Stomach smooth muscle (tissue), 2 donors: ENCODE measurements around the gene COL4A6.

Source experiments
- H3K27ac ChIP-seq: one replicate; pipeline ENCODE4 v1.7.0; 2013; ENCODE audit warnings: mild to moderate bottlenecking, low read length, inconsistent platforms
- H3K27me3 ChIP-seq, 2 donors: one replicate each; pipeline ENCODE4 v1.7.0; 2013; ENCODE audit warnings: low read length in 2 of 2; ENCODE audit not compliant: insufficient read depth in 2 of 2, control insufficient read depth in 1 of 2
- H3K36me3 ChIP-seq, 2 donors: one replicate each; pipeline ENCODE4 v1.7.0; 2013; ENCODE audit warnings: low read length in 2 of 2; ENCODE audit not compliant: control insufficient read depth in 2 of 2, insufficient read depth in 2 of 2
- H3K4me1 ChIP-seq: one replicate; pipeline ENCODE4 v1.7.0; 2013; ENCODE audit warnings: low read length; ENCODE audit not compliant: control insufficient read depth, insufficient read depth
- H3K4me3 ChIP-seq, 2 donors: one replicate each; pipeline ENCODE4 v1.7.0; 2013; ENCODE audit warnings: low read length in 2 of 2
- H3K9ac ChIP-seq, 2 donors: one replicate each; pipeline ENCODE4 v1.7.0; 2013; ENCODE audit warnings: low read length in 2 of 2, mild to moderate bottlenecking in 1 of 2
- H3K9me3 ChIP-seq, 2 donors: one replicate each; pipeline ENCODE4 v1.7.0; 2013; ENCODE audit warnings: low read length in 2 of 2; ENCODE audit not compliant: control insufficient read depth in 2 of 2
- donor health status: healthy.
- donor health status: Pancreatic carcinoma.

COL4A6 gene

DNA sequence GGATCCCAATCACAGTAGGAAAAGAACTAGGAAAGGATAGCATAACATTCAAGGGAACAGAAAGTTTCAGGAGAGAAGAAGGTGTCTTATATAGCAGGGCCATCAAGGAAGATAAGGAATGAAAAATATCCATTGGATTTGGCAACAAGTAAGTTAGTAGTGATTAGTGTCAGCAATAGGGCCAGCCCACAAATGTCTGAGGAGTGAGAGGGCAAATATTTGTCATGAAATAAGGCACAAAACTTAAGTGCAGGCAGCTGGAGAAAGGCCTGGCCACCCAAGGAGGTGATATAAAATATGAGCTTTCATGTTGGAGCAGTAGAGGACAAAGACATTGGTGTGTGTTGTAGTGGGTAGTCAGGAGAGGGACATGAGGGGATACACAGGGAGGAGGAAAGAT lies 132.1 kb downstream of the COL4A6 start:
- Histone ChIP-seq H3K9me3 (no peaks in the 10 kb centered on the region), H3K36me3 (no peaks in the 10 kb centered on the region)

DNA sequence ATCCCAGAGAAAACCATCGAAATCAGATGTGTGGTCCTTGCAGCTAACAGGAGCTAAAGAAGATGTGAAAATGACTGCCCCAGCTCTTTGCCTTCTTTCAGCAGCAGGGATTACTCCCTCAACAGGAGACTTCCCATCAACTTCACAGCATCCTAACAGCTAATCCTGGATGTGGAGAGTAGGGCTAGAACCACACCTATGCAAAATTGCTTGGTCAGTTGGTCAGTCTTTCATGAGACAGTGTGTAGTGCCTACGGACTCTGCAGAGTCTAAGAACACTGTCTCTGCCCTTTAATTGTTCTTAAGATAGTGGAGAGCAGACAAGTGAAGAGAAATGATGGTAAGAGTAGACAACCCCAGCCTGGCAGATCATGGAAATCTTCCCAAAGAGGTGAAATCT lies 133.5 kb downstream of the COL4A6 start:
- Histone ChIP-seq H3K9me3 (no peaks in the 10 kb centered on the region), H3K27ac (no peak overlapping the region), H3K4me3 (no peak overlapping the region), H3K36me3 (no peaks in the 10 kb centered on the region), H3K9ac (no peak overlapping the region), H3K27me3 (peaks cover 0 to 7% of the 10 kb centered on the region in 2 donors), H3K4me1 (peaks cover 13% of the 10 kb centered on the region)

More for the DNA sequence above, 132.1 kb downstream of the COL4A6 start:
- Histone ChIP-seq H3K9ac (no peak overlapping the region), H3K4me1 (peaks cover 13% of the 10 kb centered on the region), H3K27ac (peak overlapping the region; percentile 25), H3K27me3 (peaks cover 0 to 7% of the 10 kb centered on the region in 2 donors), H3K4me3 (no peak overlapping the region)

DNA sequence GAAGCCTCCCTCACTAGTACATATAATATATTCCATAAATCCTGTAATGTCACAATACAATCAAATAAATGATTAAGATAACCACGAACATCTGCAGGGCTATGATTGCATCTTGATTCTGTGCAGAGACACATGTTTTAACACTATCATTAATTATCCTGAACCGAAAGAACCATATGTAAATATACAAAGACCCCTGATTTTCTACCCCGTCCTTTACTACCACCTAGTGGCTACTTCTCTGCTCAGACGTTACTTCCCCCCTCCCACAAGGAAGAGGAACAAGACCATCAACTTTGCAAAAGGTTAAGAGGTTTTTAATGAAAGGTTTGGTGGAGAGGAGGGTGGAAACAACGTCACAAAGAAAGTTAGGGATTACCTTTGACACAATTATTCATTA lies 134.0 kb downstream of the COL4A6 start:
- Histone ChIP-seq H3K36me3 (no peaks in the 10 kb centered on the region), H3K4me1 (peaks cover 18% of the 10 kb centered on the region), H3K9me3 (no peaks in the 10 kb centered on the region), H3K27me3 (peaks cover 0 to 9% of the 10 kb centered on the region in 2 donors), H3K4me3 (no peak overlapping the region), H3K9ac (no peak overlapping the region), H3K27ac (no peak overlapping the region)

DNA sequence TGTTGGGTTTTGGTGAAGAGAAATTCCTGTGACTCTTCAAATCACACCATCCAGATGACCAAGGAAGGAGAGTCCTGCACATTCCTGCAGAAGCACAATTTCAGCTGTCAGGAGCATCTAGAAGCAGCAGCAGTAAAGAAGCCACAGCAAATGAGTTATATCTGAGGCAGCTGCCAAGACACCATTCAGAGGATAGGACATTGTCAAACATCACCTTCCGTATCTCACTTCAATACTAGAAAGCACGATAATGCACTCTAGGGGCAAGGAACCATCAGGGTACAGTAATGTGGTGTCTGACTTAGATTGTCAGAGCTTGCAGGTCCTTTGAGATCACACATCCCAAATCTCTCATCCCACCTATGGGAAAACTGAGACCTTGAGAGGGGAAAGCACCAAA lies 134.5 kb downstream of the COL4A6 start:
- Histone ChIP-seq H3K27ac (no peak overlapping the region), H3K9ac (no peak overlapping the region), H3K4me1 (peaks cover 20% of the 10 kb centered on the region), H3K27me3 (peaks cover 0 to 9% of the 10 kb centered on the region in 2 donors), H3K36me3 (no peaks in the 10 kb centered on the region), H3K4me3 (no peak overlapping the region), H3K9me3 (no peaks in the 10 kb centered on the region)

DNA sequence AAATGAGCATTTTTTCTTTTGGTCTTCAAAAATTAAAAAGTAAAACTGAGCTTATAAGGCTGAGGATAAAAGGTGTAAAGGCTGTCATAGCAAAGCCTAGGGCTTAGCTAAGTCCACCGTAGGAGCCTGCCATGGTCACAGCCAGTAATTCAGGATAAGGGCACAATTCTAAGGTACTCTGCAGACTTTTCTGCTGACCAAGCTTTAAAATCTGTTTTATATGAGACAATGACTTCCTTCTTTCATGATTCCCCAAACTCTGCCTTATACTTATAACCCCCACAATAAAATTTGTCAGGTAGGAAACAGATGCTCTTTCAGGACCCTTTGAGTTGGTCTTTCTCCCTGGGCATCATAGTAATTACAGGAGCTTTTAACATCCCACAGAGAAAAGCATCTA lies 138.5 kb downstream of the COL4A6 start:
- H3K9ac ChIP-seq = no peak overlapping the region
- no peak overlapping the region for H3K4me3 ChIP-seq
- peaks cover 21% of the 10 kb centered on the region for H3K4me1 ChIP-seq
- H3K36me3 ChIP-seq = no peaks in the 10 kb centered on the region
- H3K27ac ChIP-seq = no peak overlapping the region
- H3K27me3 ChIP-seq = peaks cover 0 to 3% of the 10 kb centered on the region in 2 donors
- no peaks in the 10 kb centered on the region for H3K9me3 ChIP-seq

DNA sequence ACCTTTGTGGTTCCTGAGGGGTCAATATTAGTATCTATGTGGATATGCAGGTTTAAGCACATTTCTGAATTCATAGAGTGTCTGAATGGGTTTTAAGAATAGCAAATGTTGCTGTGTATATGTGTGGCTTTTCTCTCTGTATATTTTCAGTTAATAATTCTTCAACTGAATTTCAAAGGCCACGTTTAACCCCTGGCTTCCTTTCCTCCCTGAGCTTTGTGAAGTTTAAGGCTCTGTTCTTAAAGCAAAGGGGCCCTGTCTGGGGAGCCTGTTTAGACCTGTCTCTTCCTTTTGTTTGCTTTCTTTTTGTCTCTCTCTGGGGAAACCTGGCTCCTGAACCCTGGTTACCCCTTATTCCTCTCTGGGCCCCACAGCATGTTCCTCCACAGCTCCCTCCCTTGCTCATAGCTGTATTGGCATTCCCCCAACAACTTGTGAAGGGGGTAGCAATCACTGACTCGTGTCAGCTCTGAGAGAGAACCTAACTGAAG lies 139.1 kb downstream of the COL4A6 start:
- Histone ChIP-seq H3K27me3 (peaks cover 0 to 2% of the 10 kb centered on the region in 2 donors), H3K9me3 (no peaks in the 10 kb centered on the region), H3K4me1 (peaks cover 21% of the 10 kb centered on the region), H3K9ac (no peak overlapping the region), H3K36me3 (no peaks in the 10 kb centered on the region), H3K4me3 (no peak overlapping the region), H3K27ac (peak overlapping the region; percentile 50)

DNA sequence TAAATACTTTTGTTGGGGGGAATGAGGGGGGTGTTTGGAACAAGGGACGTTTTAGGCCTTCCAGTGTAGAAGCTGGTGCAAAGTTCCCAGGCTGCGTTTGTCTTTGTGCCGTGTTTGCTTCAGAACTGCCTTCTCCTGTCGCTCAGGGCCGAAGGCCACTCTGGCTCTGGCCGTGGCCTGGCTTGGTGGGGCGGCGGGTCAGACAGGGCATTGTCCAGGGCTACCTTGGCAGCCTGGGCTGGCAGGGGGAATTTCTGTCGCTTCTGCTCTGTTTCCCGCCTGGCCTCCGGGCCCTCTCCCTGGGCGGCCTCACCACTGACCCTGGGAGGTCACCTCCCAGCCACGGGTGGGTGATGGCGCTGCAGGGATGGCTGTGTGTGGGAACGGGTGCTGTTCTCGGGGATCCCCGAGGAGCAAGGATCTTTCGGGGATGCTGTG lies 140.0 kb downstream of the COL4A6 start:
- H3K9ac ChIP-seq = peak overlapping the region in 1 of 2 donors; percentile 31
- peaks cover 0 to 2% of the 10 kb centered on the region in 2 donors for H3K27me3 ChIP-seq
- no peaks in the 10 kb centered on the region for H3K9me3 ChIP-seq
- no peak overlapping the region for H3K4me3 ChIP-seq
- no peaks in the 10 kb centered on the region for H3K36me3 ChIP-seq
- peaks cover 13% of the 10 kb centered on the region for H3K4me1 ChIP-seq
- H3K27ac ChIP-seq = peak overlapping the region; percentile 50

DNA sequence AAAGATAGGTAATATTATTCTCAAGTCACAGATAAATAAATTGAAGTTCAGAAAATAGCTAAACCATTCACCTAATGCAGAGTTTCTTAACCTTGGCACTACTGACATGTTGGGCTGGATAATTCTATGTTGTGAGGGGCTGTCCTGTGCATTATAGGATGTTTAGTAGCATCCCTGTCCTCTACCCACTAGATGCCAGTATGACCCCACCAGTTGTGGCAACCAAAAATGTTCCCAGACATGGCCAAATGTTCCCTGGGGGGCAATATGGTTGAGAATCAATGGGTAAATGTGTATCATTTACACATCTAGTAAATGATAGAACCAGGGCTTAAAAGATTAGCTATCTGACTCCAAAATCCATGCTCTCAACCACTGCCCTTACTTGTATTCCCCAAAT lies 140.9 kb downstream of the COL4A6 start:
- H3K36me3 ChIP-seq = no peaks in the 10 kb centered on the region

DNA sequence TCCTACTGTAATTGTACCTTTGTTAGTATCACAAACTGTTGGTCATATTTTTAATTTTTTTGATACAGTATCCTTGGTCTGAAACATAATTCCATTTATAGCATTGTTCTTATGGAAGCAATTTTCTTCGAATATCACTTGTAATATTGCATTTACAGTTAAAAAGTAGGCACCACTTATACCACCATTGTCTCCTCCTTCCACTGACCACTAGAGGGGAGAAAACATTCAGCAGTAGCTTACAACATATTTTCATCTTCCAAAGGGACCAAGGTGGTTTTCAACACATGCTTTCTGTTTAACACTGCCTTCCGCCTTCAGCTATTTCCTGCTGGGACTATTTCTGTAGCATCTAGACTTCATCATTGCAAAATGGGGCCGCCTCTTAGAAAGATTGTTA lies 146.2 kb downstream of the COL4A6 start:
- H3K9ac ChIP-seq = no peak overlapping the region
- peaks cover 5% of the 10 kb centered on the region for H3K4me1 ChIP-seq
- H3K27me3 ChIP-seq = peaks cover 0 to 5% of the 10 kb centered on the region in 2 donors
- H3K4me3 ChIP-seq = no peak overlapping the region
- no peaks in the 10 kb centered on the region for H3K36me3 ChIP-seq
- no peak overlapping the region for H3K27ac ChIP-seq
- peaks cover 0 to 3% of the 10 kb centered on the region in 2 donors for H3K9me3 ChIP-seq

More for the DNA sequence above, 140.9 kb downstream of the COL4A6 start:
- Histone ChIP-seq H3K9ac (no peak overlapping the region), H3K27me3 (peaks cover 0 to 2% of the 10 kb centered on the region in 2 donors), H3K27ac (no peak overlapping the region), H3K9me3 (peaks cover 0 to under 1% of the 10 kb centered on the region in 2 donors), H3K4me1 (peaks cover 12% of the 10 kb centered on the region), H3K4me3 (no peak overlapping the region)

DNA sequence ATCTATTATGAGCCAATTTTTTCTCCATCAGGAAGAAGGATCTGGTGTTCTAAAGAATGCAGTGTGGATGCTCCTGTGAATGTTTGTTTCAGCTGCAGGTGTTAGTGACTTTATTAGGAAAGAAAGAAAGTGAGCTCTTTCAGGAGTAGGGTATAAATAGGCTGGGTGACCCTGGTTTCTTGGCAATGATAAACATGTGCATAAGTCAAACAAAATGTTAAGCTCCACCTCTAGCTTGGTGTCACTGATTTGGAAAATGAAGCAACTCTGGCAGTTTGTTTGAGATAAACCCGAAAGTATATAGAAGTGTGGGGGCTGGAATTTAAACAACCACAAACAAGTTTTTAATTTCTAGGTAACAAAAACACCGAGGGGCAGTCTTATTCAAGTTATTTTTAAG lies 152.3 kb downstream of the COL4A6 start:
- Histone ChIP-seq H3K4me1 (peaks cover 12% of the 10 kb centered on the region), H3K27me3 (peaks cover 0 to 10% of the 10 kb centered on the region in 2 donors), H3K9me3 (no peaks in the 10 kb centered on the region), H3K4me3 (no peak overlapping the region), H3K27ac (no peak overlapping the region), H3K36me3 (no peaks in the 10 kb centered on the region), H3K9ac (no peak overlapping the region)

DNA sequence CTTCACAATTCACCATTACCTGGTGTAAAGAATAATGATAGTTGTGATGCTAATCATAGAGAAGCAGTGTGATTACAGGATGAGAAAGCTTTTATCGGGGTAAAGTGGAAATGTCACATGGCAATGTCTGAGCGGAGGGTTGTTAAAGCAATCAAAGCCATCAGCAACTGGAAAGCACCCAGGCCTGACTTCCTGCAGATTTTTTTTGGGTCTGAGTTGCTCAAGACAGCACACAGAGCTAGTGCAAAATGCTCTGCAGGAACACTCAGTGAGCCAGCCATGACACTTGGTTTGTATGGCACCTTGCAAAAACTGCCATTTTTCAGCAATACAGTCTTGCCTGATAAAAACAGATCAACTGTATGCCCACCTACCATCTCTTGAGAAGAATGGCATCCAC lies 152.9 kb downstream of the COL4A6 start:
- peak overlapping the region; percentile 37 for H3K27ac ChIP-seq
- no peaks in the 10 kb centered on the region for H3K36me3 ChIP-seq
- H3K9me3 ChIP-seq = no peaks in the 10 kb centered on the region
- no peak overlapping the region for H3K4me3 ChIP-seq
- H3K9ac ChIP-seq = no peak overlapping the region
- peaks cover 12% of the 10 kb centered on the region for H3K4me1 ChIP-seq
- H3K27me3 ChIP-seq = peaks cover 0 to 10% of the 10 kb centered on the region in 2 donors
